ENCODE measurements around the gene AP1B1.
"Not testable (repeated sequence)": the region's sequence is repeated elsewhere in the genome, so short reads cannot be mapped to it uniquely, and the experiment has no call there.

Gene AP1B1

GRCh38 chr22:29348956-29349355 lies 39.4 kb downstream of the AP1B1 start:
- no peak for TF ChIP-seq CTCF (IDR thresholded peaks at IDR 0.05; ENCODE audit: insufficient read depth, missing control alignments)
- FAIRE-seq, result no peak

GRCh38 chr22:29348041-29348440 lies 40.3 kb downstream of the AP1B1 start:
- no peak for TF ChIP-seq CTCF (IDR thresholded peaks at IDR 0.05; ENCODE audit: insufficient read depth, missing control alignments)
- FAIRE-seq, result no peak

More at GRCh38 chr22:29348956-29349355, 39.4 kb downstream of the AP1B1 start:
- no peak for DNase-seq (ENCODE audit: insufficient read length, low spot score)

GRCh38 chr22:29346659-29347058 lies 41.7 kb downstream of the AP1B1 start:
- no peak for FAIRE-seq
- peak; percentile 36 for DNase-seq (ENCODE audit: insufficient read length, low spot score)
- no peak for TF ChIP-seq CTCF (IDR thresholded peaks at IDR 0.05; ENCODE audit: insufficient read depth, missing control alignments)

More at GRCh38 chr22:29348041-29348440, 40.3 kb downstream of the AP1B1 start:
- no peak for DNase-seq (ENCODE audit: insufficient read length, low spot score)

- no peak for TF ChIP-seq CTCF (IDR thresholded peaks at IDR 0.05; ENCODE audit: insufficient read depth, missing control alignments)
- FAIRE-seq, result no peak
- DNase-seq (ENCODE audit: insufficient read length, low spot score), result no peak
These were observed 42.4 kb downstream of the AP1B1 start for GRCh38 chr22:29345932-29346331.

- FAIRE-seq; DNase-seq (ENCODE audit: insufficient read length, low spot score): not testable (repeated sequence)
These were observed 43.5 kb downstream of the AP1B1 start for GRCh38 chr22:29344889-29345288.

- DNase-seq (ENCODE audit: insufficient read length, low spot score), result no peak
- no peak for FAIRE-seq
- TF ChIP-seq CTCF (IDR thresholded peaks at IDR 0.05; ENCODE audit: insufficient read depth, missing control alignments), result no peak
These were observed 44.2 kb downstream of the AP1B1 start for GRCh38 chr22:29344137-29344536.

- peak; percentile 61 for DNase-seq (ENCODE audit: insufficient read length, low spot score)
- TF ChIP-seq CTCF (IDR thresholded peaks at IDR 0.05; ENCODE audit: insufficient read depth, missing control alignments), result no peak
- FAIRE-seq, result no peak
These were observed 45.0 kb downstream of the AP1B1 start for GRCh38 chr22:29343313-29343805.

All from D721Med (cell line).